ENCODE data around the gene ATXN7L2.

The ATXN7L2 gene

GRCh38 chr1:109499661-109500536 is 16.2 kb downstream of the ATXN7L2 start:
- no peak for DNase-seq

GRCh38 chr1:109500941-109501381 is 17.3 kb downstream of the ATXN7L2 start:
- no peak for DNase-seq

DNA sequence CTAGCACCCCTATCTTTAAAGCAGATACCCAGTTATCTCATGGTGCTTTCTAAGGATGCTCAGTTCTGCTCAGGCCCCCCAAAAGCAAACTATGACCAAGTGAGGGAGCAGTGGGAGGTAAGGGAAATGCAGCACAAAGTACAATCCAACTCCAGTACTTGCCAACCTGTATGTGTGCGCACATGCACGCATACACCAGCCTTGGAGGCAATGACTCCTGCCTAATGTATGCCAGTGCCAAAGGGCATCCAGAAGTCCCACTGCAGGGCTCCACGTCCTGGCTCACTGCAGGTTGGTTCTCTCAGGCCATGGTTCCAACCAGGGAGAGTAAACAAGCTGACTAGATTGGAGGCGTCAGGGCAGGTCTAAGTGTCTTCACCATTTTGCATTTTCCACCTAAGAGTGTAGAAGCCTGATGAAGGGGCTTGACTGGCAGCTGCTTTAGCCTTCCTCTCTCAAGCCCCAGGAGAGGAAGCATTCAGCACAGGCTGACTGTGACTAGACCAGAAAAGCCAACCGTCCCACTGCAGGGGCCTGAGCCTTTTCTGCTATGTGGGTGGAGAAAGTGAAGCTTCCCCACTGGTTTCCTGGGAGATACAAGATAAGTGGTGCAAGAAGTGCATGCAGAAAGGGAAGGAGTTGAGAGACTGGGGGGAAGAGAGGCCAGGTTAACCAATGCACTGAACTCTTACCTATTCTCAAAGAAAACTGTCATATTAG is 18.1 kb downstream of the ATXN7L2 start:
- DNase-seq: no peak

- no peak for DNase-seq
Observed at GRCh38 chr1:109502364-109502851, 18.7 kb downstream of the ATXN7L2 start.

GRCh38 chr1:109503935-109504334 is 20.2 kb downstream of the ATXN7L2 start:
- no peak for DNase-seq

DNA sequence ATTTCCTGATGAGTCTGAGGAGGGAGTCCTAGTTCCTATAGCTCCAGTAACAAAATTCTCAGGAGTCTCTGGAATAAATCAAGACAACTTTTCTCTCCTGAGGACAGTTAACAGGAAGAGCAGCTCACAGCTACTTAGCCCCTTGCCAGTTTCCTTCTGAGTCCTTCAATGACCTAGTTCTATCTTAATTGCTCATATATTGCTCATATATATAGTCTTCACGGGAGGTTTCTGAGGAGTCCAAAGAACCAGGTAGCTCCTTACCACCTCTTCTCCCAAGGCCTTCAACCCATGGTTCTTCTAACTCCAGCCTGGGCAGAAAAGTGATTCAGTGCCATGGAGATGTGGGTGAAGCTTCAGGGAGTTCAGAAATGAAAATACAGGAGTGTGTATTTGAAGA is 21.3 kb downstream of the ATXN7L2 start:
- no peak for DNase-seq

- no peak for DNase-seq
Observed at GRCh38 chr1:109508001-109508872, 24.5 kb downstream of the ATXN7L2 start.

- DNase-seq: no peak
Observed at GRCh38 chr1:109508873-109509175, 25.1 kb downstream of the ATXN7L2 start.

- no peak for DNase-seq
Observed at GRCh38 chr1:109509176-109510134, 25.8 kb downstream of the ATXN7L2 start, which contains the start of gene AMIGO1. Gene AMIGO1 (minus strand): TSS chr1:109509727. CDS start chr1:109508912, 815 bp downstream.

- DNase-seq: no peak
Observed at GRCh38 chr1:109513110-109513710, 29.5 kb downstream of the ATXN7L2 start.

DNA sequence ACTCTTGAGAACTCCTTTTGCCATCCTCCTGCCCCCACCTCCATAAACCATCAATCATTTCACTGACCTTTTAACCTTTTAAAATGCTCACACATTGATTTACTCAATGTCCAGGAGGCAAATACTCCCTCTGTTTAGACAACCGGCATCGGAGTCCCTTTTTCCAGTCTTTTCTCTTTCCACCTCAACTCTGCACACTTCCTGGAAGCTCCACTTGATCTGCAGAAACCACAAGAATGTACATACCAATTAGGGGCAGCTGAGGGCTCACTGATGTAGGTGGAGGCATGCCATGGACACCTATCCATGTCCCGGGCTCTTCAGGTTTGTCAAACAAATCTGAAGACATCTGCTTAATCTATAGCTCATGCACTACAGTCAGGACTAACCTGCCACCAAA is 31.1 kb downstream of the ATXN7L2 start:
- no peak for DNase-seq

- DNase-seq: no peak
Observed at GRCh38 chr1:109516872-109517271, 33.2 kb downstream of the ATXN7L2 start.

DNA sequence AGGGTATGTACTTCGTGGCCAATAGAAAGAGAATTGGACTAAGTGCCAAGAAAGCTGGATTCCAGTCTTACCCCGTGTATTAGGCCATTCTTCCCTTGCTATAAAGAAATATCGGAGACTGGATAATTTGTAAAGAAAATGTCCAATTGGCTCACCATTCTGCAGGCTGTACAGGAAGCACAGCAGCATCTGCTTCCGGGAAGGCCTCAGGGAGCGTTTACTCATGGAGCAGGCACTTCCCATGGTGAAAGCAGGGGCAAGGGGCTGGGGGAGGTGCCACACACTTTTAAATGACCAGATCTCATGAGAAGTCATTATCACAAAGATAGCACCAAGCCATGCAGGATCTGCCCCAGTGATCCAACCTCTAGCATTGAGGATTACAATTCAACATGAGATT is 33.6 kb downstream of the ATXN7L2 start:
- DNase-seq: no peak

GRCh38 chr1:109521002-109521951 is 37.6 kb downstream of the ATXN7L2 start:
- DNase-seq: no peak

DNA sequence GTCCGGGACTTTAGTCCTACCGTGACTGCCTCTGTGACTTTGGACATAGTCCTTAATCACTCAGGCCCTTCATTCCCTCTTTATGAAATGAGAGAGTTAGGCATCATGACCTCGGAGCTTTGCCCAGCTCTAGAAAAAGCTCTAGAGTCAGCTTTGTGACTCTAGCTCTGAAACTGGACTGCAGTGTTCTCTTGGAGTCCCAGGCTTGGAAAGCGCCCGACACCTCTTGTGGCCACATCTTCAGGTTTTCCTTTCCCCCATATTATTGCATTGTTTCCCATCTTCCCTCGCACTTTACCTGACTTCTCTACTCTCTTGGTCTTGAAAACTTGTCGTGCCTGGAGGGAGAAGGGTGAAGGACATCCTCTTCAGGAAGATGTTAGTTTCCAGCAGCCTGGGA is 38.3 kb downstream of the ATXN7L2 start:
- no peak for DNase-seq

GRCh38 chr1:109523706-109524105 is 40.0 kb downstream of the ATXN7L2 start:
- no peak for DNase-seq

- no peak for DNase-seq
Observed at GRCh38 chr1:109527098-109527811, 43.5 kb downstream of the ATXN7L2 start.

- DNase-seq: no peak
Observed at GRCh38 chr1:109527846-109528695, 44.4 kb downstream of the ATXN7L2 start.

GRCh38 chr1:109528712-109529111 is 45.0 kb downstream of the ATXN7L2 start:
- DNase-seq: no peak

Data from NCI-H1417 treated with DMSO at 0.1 percent for 48 hours (cell line).